Kidney epithelial cell (primary cell): ENCODE data around the gene ENG. TPM values are rescaled to one million over a fixed set of nuclear protein-coding genes. Genes with fewer than 3 reads are reported as not detected.

Experiments
- DNase-seq: peaks from one replicate; pipeline ENCODE4 v3.0.0-alpha.2; 2010; ENCODE audit warnings: low read depth
- H3K27me3 ChIP-seq: 2 replicates; pipeline ENCODE4 v1.6.0; 2011; ENCODE audit warnings: low read length; ENCODE audit not compliant: control insufficient read depth, insufficient read depth
- H3K36me3 ChIP-seq: 2 replicates; pipeline ENCODE4 v1.5.1; 2011; ENCODE audit warnings: low read length; ENCODE audit not compliant: control insufficient read depth, insufficient read depth
- H3K4me3 ChIP-seq: 2 replicates; pipeline ENCODE4 v1.5.1; 2011; ENCODE audit warnings: low read depth, mild to moderate bottlenecking, control low read depth, low read length
- CTCF ChIP-seq: IDR thresholded peaks from 2 replicates; pipeline ENCODE4 v1.5.1; 2011; ENCODE audit warnings: mild to moderate bottlenecking, moderate library complexity, low read length, control low read depth, inconsistent platforms; ENCODE audit not compliant: insufficient read depth, poor library complexity, severe bottlenecking
- total RNA-seq: library from RNA; depleted of rRNA; stranded (reverse); fragments of >200 nt; gene quantifications from 2 replicates; pipeline ENCODE4 v1.2.3, GENCODE V29; 2015

ENG gene
- total RNA-seq, 1 donor from 2014 or later = 3.4 TPM

- H3K36me3 ChIP-seq = no peaks in the 10 kb centered on the region
- no peak overlapping the region for H3K4me3 ChIP-seq
- no peak for TF ChIP-seq CTCF
- DNase-seq = no peak
- no peaks in the 10 kb centered on the region for H3K27me3 ChIP-seq
Observed at GRCh38 chr9:127855522-127855921, 1.1 kb upstream of the ENG start.

- no peak overlapping the region for H3K4me3 ChIP-seq
- no peaks in the 10 kb centered on the region for H3K36me3 ChIP-seq
- H3K27me3 ChIP-seq = no peaks in the 10 kb centered on the region
- TF ChIP-seq CTCF = no peak
- no peak for DNase-seq
Observed at GRCh38 chr9:127854960-127855359, 502 bp upstream of the ENG start.

- no peak for DNase-seq
- peak overlapping the region; percentile 32 for H3K4me3 ChIP-seq
- TF ChIP-seq CTCF = no peak
- H3K27me3 ChIP-seq = no peaks in the 10 kb centered on the region
- H3K36me3 ChIP-seq = no peaks in the 10 kb centered on the region
Observed at GRCh38 chr9:127853312-127854183, 910 bp downstream of the ENG start.

- no peaks in the 10 kb centered on the region for H3K36me3 ChIP-seq
- H3K27me3 ChIP-seq = no peaks in the 10 kb centered on the region
- TF ChIP-seq CTCF = no peak
- no peak overlapping the region for H3K4me3 ChIP-seq
- no peak for DNase-seq
Observed at GRCh38 chr9:127852829-127853228, 1.6 kb downstream of the ENG start.

GRCh38 chr9:127850286-127850830 is 4.1 kb downstream of the ENG start:
- Histone ChIP-seq H3K36me3 (no peaks in the 10 kb centered on the region), H3K4me3 (no peak overlapping the region), H3K27me3 (no peaks in the 10 kb centered on the region)
- no peak for DNase-seq
- no peak for TF ChIP-seq CTCF
